C4-2B (cell line): ENCODE results near the gene PHYHIPL.

Source experiments
- ZFX ChIP-seq: fragments of 450-650 bp; IDR thresholded peaks from 2 replicates; pipeline ENCODE4 v1.6.1; 2017
- TF ChIP-seq, protein P1 (sequence below): fragments of 450-650 bp; conservative IDR thresholded peaks from 2 replicates; pipeline ENCODE4 v1.5.1; 2017; ENCODE audit warnings: mild to moderate bottlenecking

DNA sequence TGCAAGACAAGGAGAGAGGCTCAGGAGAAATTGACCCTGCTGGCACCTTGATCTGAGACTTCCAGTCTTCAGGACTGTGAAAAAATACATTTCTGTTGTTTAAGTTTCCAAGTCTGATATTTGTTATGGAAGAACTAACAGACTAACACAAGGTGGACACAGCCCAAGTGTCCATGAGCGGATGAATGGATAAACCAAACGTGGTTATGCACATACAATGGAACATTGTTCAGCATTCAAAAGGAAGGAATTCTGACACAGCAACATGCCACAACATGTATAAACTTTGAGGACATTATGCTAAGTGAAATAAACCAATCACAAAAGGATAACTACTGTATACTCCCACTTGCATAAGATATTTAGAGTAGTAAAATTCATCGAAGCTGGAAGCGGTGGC, 109.4 kb downstream of the PHYHIPL start:
- TF ChIP-seq, protein P1, sequence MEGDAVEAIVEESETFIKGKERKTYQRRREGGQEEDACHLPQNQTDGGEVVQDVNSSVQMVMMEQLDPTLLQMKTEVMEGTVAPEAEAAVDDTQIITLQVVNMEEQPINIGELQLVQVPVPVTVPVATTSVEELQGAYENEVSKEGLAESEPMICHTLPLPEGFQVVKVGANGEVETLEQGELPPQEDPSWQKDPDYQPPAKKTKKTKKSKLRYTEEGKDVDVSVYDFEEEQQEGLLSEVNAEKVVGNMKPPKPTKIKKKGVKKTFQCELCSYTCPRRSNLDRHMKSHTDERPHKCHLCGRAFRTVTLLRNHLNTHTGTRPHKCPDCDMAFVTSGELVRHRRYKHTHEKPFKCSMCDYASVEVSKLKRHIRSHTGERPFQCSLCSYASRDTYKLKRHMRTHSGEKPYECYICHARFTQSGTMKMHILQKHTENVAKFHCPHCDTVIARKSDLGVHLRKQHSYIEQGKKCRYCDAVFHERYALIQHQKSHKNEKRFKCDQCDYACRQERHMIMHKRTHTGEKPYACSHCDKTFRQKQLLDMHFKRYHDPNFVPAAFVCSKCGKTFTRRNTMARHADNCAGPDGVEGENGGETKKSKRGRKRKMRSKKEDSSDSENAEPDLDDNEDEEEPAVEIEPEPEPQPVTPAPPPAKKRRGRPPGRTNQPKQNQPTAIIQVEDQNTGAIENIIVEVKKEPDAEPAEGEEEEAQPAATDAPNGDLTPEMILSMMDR, result no peak
- no peak for TF ChIP-seq ZFX
